ENCODE data around the gene FSIP2.

- no peak for TF ChIP-seq ZNF532 (CRISPR knock-in tag; IDR thresholded peaks at IDR 0.05; ENCODE audit: borderline replicate concordance)
- no peak for TF ChIP-seq NR1H2 (CRISPR knock-in tag; IDR thresholded peaks at IDR 0.05)
- no peak for TF ChIP-seq CTCF (IDR thresholded peaks at IDR 0.05)
- no peak for TF ChIP-seq E2F5 (CRISPR knock-in tag; IDR thresholded peaks at IDR 0.05)
- no peak for TF ChIP-seq JUN (CRISPR knock-in tag; IDR thresholded peaks at IDR 0.05)
- no peak for TF ChIP-seq ERG (CRISPR knock-in tag; IDR thresholded peaks at IDR 0.05)
- no peak for TF ChIP-seq SP1 (CRISPR knock-in tag; conservative IDR thresholded peaks at IDR 0.05)
- no peak for TF ChIP-seq MAX (CRISPR knock-in tag; IDR thresholded peaks at IDR 0.05)
- no peak for TF ChIP-seq PRDM15 (CRISPR knock-in tag; IDR thresholded peaks at IDR 0.05)
- TF ChIP-seq FOXP4 (CRISPR knock-in tag; IDR thresholded peaks at IDR 0.05), result no peak
- no peak for TF ChIP-seq E2F1 (CRISPR knock-in tag; IDR thresholded peaks at IDR 0.05)
- TF ChIP-seq ZNF512 (CRISPR knock-in tag; IDR thresholded peaks at IDR 0.05; ENCODE audit: borderline replicate concordance), result no peak
- TF ChIP-seq IRF2 (CRISPR knock-in tag; IDR thresholded peaks at IDR 0.05; ENCODE audit: borderline replicate concordance, low read depth), result no peak
Measured at GRCh38 chr2:185695711-185696235, 42.8 kb upstream of the FSIP2 start.
